GM18511 (cell line): ENCODE data around the gene PTOV1.
"Not testable (repeated sequence)": the region's sequence is repeated elsewhere in the genome, so short reads cannot be mapped to it uniquely, and the experiment has no call there.

Source experiments
- ATAC-seq: cut with Tn5 transposase; IDR thresholded peaks from one replicate; pipeline ENCODE4 v1.9.1; 2021; ENCODE audit warnings: mild to moderate bottlenecking, moderate library complexity; ENCODE audit not compliant: unreplicated experiment

Gene PTOV1

GRCh38 chr19:49817964-49818648 is 32.9 kb upstream of the PTOV1 start, which contains the start of gene MED25:
Gene MED25, plus strand, starts transcription at chr19:49818289. Its CDS starts 53 bp downstream, at chr19:49818342.
- peak; percentile 72 for ATAC-seq

- no peak for ATAC-seq
These were observed 32.1 kb upstream of the PTOV1 start for GRCh38 chr19:49818649-49819370.

GRCh38 chr19:49819452-49820115 is 31.4 kb upstream of the PTOV1 start:
- ATAC-seq: not testable (repeated sequence)

GRCh38 chr19:49820125-49820524 is 30.8 kb upstream of the PTOV1 start:
- no peak for ATAC-seq

GRCh38 chr19:49823472-49823871 is 27.5 kb upstream of the PTOV1 start:
- ATAC-seq: no peak

- no peak for ATAC-seq
These were observed 26.3 kb upstream of the PTOV1 start for GRCh38 chr19:49824662-49825061.

DNA sequence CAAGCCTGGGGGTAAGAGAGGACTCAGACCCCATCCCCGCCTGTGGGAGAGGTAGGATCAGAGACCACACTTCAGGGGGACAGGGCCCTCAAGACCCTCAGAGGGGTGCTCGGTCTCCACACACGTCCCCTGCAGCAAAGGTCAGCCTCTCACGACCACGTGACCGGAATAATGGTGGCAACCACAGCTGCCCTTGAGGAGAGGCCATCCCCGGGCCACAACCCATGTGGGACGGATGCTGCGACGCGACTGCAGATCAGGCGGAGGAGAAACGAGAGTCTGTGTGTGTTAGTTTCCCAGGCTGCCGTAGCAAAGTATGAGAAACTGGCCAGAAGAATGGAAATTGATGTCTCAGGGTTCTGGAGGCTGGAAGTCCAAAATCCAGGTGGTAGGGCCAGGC is 23.9 kb upstream of the PTOV1 start:
- no peak for ATAC-seq

DNA sequence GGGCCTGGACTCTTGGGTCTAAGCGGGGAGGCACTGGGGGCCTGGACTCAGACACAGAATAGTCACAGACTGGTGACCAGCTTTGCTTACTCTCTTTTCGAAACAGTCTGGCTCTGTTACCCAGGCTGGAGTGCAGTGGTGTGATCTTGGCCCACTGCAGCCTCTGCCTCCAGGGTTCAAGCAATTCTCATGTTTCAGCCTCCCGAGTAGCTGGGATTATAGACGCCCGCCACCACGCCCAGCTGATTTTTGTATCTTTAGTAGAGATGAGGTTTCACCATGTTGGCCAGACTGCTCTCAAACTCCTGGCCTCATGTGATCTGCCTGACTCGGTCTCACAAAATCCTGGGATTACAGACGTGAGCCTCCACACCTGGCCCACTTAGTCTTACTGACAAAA is 21.8 kb upstream of the PTOV1 start:
- no peak for ATAC-seq

- no peak for ATAC-seq
These were observed 21.2 kb upstream of the PTOV1 start for GRCh38 chr19:49829721-49830120.

GRCh38 chr19:49830766-49831165 is 20.2 kb upstream of the PTOV1 start:
- ATAC-seq: no peak

DNA sequence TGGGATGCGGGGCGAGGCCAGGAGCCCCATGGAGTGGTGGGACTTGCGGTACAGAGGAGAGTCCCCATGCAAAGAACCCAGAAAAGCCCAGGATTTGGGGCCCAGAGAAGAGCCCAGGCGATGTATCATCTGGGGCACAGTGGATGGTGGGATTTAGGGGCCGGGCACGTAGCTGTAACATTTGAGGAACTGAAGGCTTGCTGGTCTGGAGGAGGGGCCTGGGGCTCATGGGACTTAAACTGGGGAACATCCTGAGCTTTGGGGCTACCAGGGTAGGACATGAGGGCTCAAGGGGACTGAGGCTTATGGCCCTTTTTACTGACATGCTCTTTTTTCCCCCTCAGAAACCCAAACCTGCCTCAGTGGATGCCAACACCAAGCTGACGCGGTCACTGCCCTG is 19.4 kb upstream of the PTOV1 start:
- ATAC-seq: no peak

- no peak for ATAC-seq
These were observed 18.4 kb upstream of the PTOV1 start for GRCh38 chr19:49832556-49832955.

GRCh38 chr19:49833599-49833998 is 17.4 kb upstream of the PTOV1 start:
- ATAC-seq: no peak

DNA sequence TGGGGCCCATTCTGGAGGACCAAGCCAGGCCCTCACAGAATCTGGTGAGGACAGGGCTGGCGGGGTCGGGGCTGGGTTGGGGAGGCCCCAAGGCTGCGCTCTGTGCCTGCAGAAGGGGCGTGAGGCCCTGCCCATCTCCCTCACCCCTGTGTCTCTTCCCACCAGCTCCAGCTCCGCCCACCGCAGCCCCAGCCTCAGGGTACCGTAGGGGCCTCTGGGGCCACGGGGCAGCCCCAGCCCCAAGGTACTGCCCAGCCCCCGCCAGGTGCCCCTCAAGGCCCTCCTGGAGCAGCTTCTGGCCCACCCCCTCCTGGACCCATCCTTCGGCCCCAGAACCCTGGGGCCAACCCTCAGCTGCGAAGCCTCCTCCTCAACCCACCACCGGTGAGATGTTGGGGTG is 15.4 kb upstream of the PTOV1 start:
- no peak for ATAC-seq

DNA sequence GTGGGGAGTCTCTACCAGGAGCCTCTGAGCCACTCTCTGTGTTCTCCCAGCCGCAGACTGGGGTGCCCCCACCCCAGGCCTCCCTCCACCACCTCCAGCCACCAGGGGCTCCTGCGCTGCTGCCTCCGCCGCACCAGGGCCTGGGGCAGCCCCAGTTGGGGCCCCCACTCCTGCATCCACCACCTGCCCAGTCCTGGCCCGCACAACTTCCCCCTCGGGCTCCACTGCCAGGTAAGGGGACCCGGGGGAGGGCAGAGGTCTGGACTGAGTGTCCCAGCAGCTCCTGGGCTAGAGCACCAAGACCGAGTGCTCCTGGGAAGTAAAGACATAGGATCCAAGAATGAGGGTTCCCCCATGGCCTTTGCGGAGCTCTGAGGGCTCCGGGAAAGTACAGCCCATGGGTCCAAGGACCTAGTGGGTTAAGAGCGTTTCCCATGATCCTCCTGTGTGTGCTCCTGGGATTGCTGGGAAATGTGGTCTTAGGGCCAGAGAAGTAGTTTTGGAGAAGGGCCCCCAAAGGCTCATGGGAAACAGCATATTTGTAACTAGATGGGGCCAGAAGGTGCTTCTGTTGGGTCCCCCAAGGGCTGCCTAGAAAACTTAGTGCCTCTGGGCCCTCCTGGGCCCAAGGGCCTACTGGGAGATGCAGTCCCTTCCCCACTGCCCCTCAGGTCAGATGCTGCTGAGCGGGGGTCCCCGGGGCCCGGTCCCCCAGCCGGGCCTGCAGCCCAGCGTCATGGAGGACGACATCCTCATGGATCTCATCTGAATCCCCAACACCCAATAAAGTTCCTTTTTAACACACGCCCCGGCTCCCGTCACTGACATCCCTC is 14.6 kb upstream of the PTOV1 start:
- ATAC-seq: no peak

DNA sequence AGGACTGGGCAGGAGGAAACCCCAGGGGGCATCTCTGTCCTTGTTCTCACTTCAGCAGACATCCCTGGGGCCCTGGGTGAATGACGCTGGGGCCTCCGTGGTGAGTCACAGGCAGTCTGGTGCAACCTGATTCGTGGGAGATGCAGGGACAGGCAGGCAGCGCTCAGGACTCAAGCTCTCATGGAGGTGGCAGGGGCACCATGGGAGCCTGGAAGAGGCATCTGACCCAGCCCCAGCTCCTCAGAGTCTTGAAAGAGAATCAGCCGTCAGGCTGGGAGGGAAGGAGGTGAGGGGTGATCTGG is 14.0 kb upstream of the PTOV1 start:
- ATAC-seq: no peak

- ATAC-seq: no peak
These were observed 13.5 kb upstream of the PTOV1 start for GRCh38 chr19:49837425-49837824.

GRCh38 chr19:49838885-49839588 is 11.9 kb upstream of the PTOV1 start:
- no peak for ATAC-seq

- no peak for ATAC-seq
These were observed 11.2 kb upstream of the PTOV1 start for GRCh38 chr19:49839713-49840112.

DNA sequence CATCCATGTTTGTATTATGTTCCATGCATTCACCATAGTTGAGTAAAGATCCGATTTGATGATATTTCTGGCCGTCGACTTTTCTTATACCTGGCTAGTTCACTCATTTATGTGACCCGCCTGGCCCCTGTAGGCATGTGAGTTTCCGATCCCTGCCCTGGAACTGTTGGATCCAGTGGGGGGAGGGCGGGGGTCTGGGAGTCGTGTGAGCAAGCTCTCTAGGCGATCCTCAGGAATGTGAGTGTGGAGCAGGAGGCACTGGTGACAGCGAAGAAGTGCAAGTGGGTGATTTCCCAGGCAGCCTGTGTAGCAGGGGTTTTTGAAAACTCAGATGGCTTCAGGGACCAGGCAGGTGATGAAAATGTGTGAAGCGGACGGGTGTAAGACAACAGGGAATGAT is 10.6 kb upstream of the PTOV1 start:
- ATAC-seq: no peak
